Neural crest cell (in vitro differentiated cells): Measurements from ENCODE around the gene PARVA. TPM values are rescaled to one million over a fixed set of nuclear protein-coding genes. Genes with fewer than 3 reads are reported as not detected.

Experiments used
- DNase-seq: peaks from one replicate; pipeline ENCODE4 v3.0.0; 2021; ENCODE audit warnings: low read depth, mixed read lengths, low spot score
- H3K27ac Mint-ChIP-seq: one replicate; pipeline ENCODE4 v1.8.0; 2021; ENCODE audit warnings: mild to moderate bottlenecking, mixed read lengths; ENCODE audit not compliant: unreplicated experiment
- H3K27me3 Mint-ChIP-seq: 2 replicates; pipeline ENCODE4 v1.8.0; 2021; ENCODE audit warnings: low read depth, mild to moderate bottlenecking, mixed read lengths
- H3K36me3 Mint-ChIP-seq: 2 replicates; pipeline ENCODE4 v1.8.0; 2021; ENCODE audit warnings: low read depth, mild to moderate bottlenecking, mixed read lengths
- H3K4me1 Mint-ChIP-seq: 2 replicates; pipeline ENCODE4 v1.8.0; 2021; ENCODE audit warnings: mixed read lengths
- H3K4me3 Mint-ChIP-seq: one replicate; pipeline ENCODE4 v1.8.0; 2021; ENCODE audit warnings: mild to moderate bottlenecking, mixed read lengths
- H3K9me3 Mint-ChIP-seq: 2 replicates; pipeline ENCODE4 v1.8.0; 2021; ENCODE audit warnings: mixed read lengths
- CTCF ChIP-seq: fragments of 200-600 bp; sonication (generic); conservative IDR thresholded peaks from 2 replicates; pipeline ENCODE4 v1.5.0; 2021; ENCODE audit warnings: antibody characterized with exemption, mild to moderate bottlenecking
- total RNA-seq: library from RNA; stranded (reverse); gene quantifications from 2 replicates; pipeline ENCODE4 v1.2.1, GENCODE V29; 2021

Gene PARVA
- total RNA-seq, 1 donor from 2014 or later: 36.2 TPM

GRCh38 chr11:12388939-12389670 is 11.7 kb downstream of the PARVA start:
- TF ChIP-seq CTCF: no peak
- DNase-seq: no peak
- Mint-ChIP-seq H3K36me3 (peaks cover 14% of the 10 kb centered on the region), H3K27me3 (no peaks in the 10 kb centered on the region), H3K27ac (no peak overlapping the region), H3K9me3 (peaks cover 5% of the 10 kb centered on the region), H3K4me3 (no peak overlapping the region), H3K4me1 (peaks cover 30% of the 10 kb centered on the region)

- peak overlapping the region; percentile 14 for H3K27ac Mint-ChIP-seq
- H3K27me3 Mint-ChIP-seq: no peaks in the 10 kb centered on the region
- no peak overlapping the region for H3K4me3 Mint-ChIP-seq
Measured at GRCh38 chr11:12389676-12390657, 12.6 kb downstream of the PARVA start.

GRCh38 chr11:12390687-12391110 is 13.3 kb downstream of the PARVA start:
- peaks cover 8% of the 10 kb centered on the region for H3K9me3 Mint-ChIP-seq
- no peaks in the 10 kb centered on the region for H3K27me3 Mint-ChIP-seq
- H3K27ac Mint-ChIP-seq: no peak overlapping the region
- TF ChIP-seq CTCF: no peak
- no peak for DNase-seq
- peaks cover 23% of the 10 kb centered on the region for H3K4me1 Mint-ChIP-seq
- H3K36me3 Mint-ChIP-seq: peaks cover 21% of the 10 kb centered on the region
- H3K4me3 Mint-ChIP-seq: no peak overlapping the region

More at GRCh38 chr11:12389676-12390657, 12.6 kb downstream of the PARVA start:
- DNase-seq: no peak
- no peak for TF ChIP-seq CTCF
- H3K4me1 Mint-ChIP-seq: peaks cover 23% of the 10 kb centered on the region
- H3K9me3 Mint-ChIP-seq: peaks cover 6% of the 10 kb centered on the region
- peaks cover 16% of the 10 kb centered on the region for H3K36me3 Mint-ChIP-seq

- no peak for DNase-seq
- H3K36me3 Mint-ChIP-seq: peaks cover 29% of the 10 kb centered on the region
- no peak for TF ChIP-seq CTCF
- no peak overlapping the region for H3K27ac Mint-ChIP-seq
- H3K27me3 Mint-ChIP-seq: no peaks in the 10 kb centered on the region
- peaks cover 8% of the 10 kb centered on the region for H3K9me3 Mint-ChIP-seq
- no peak overlapping the region for H3K4me3 Mint-ChIP-seq
- peaks cover 5% of the 10 kb centered on the region for H3K4me1 Mint-ChIP-seq
Measured at GRCh38 chr11:12392672-12393071, 15.3 kb downstream of the PARVA start.

- Mint-ChIP-seq H3K27ac (peak overlapping the region; percentile 67), H3K36me3 (peaks cover 29% of the 10 kb centered on the region), H3K4me1 (no peaks in the 10 kb centered on the region), H3K27me3 (no peaks in the 10 kb centered on the region), H3K4me3 (no peak overlapping the region), H3K9me3 (peaks cover 8% of the 10 kb centered on the region)
- no peak for DNase-seq
- no peak for TF ChIP-seq CTCF
Measured at GRCh38 chr11:12393691-12394090, 16.3 kb downstream of the PARVA start.
